Measurements from ENCODE around the gene PLCB1. TPM values are rescaled to one million over a fixed set of nuclear protein-coding genes. Genes with fewer than 3 reads are reported as not detected.
A peak's percentile ranks its signal among the peaks of the same experiment; 100 is the strongest.

Gene PLCB1
- total RNA-seq, 1 donor: 13.4 TPM

GRCh38 chr20:8301655-8302054 lies 169.6 kb downstream of the PLCB1 start:
- Histone ChIP-seq H3K36me3 (ENCODE audit: insufficient read depth, low read length) (no peaks in the 10 kb centered on the region), H3K27ac (ENCODE audit: low read depth, low read length) (no peak overlapping the region), H3K4me1 (ENCODE audit: insufficient read depth, low read length) (peaks cover 6% of the 10 kb centered on the region), H4K20me1 (ENCODE audit: insufficient read depth, low read length) (no peaks in the 10 kb centered on the region), H3K4me2 (ENCODE audit: insufficient read depth, low read length) (no peak overlapping the region), H2AFZ (ENCODE audit: low read length) (no peak overlapping the region), H3K27me3 (ENCODE audit: insufficient read depth, low read length) (no peaks in the 10 kb centered on the region), H3K4me3 (ENCODE audit: insufficient read depth, low read length) (no peak overlapping the region), H3K9me3 (ENCODE audit: low read depth, low read length) (no peaks in the 10 kb centered on the region), H3K79me2 (ENCODE audit: insufficient read depth, low read length) (no peaks in the 10 kb centered on the region)
- DNase-seq (ENCODE audit: insufficient read length, low spot score, missing footprints): no peak
- no peak for TF ChIP-seq CTCF (IDR thresholded peaks at IDR 0.05; ENCODE audit: extremely low read depth, low read depth, low read length)

DNA sequence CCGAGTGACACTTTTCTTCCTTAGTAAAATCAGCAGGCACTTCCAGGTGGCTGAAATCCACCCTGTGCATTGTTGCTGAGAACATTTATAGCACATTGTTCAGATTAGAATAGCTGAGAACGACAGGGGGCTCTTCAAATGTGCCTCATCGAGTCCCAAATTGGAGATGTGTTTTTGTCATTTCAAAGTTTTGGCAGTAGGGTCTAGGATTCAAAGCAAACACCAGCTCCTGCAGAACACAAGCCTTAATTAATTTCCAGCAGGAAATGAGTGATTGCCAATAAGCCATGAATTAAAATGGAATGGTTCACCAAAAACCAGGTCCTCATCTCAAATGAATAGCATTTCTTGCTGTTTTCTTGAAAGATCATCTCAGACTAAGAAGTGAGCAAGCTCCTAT lies 171.6 kb downstream of the PLCB1 start:
- peaks cover 6% of the 10 kb centered on the region for H3K4me1 ChIP-seq (ENCODE audit: insufficient read depth, low read length)
- no peak overlapping the region for H2AFZ ChIP-seq (ENCODE audit: low read length)
- H4K20me1 ChIP-seq (ENCODE audit: insufficient read depth, low read length): no peaks in the 10 kb centered on the region
- H3K36me3 ChIP-seq (ENCODE audit: insufficient read depth, low read length): no peaks in the 10 kb centered on the region
- no peak overlapping the region for H3K4me2 ChIP-seq (ENCODE audit: insufficient read depth, low read length)
- H3K79me2 ChIP-seq (ENCODE audit: insufficient read depth, low read length): no peaks in the 10 kb centered on the region
- H3K4me3 ChIP-seq (ENCODE audit: insufficient read depth, low read length): no peak overlapping the region
- no peak for DNase-seq (ENCODE audit: insufficient read length, low spot score, missing footprints)
- H3K27me3 ChIP-seq (ENCODE audit: insufficient read depth, low read length): no peaks in the 10 kb centered on the region
- no peaks in the 10 kb centered on the region for H3K9me3 ChIP-seq (ENCODE audit: low read depth, low read length)
- no peak for TF ChIP-seq CTCF (IDR thresholded peaks at IDR 0.05; ENCODE audit: extremely low read depth, low read depth, low read length)
- H3K27ac ChIP-seq (ENCODE audit: low read depth, low read length): no peak overlapping the region

GRCh38 chr20:8304124-8304816 lies 172.2 kb downstream of the PLCB1 start:
- H2AFZ ChIP-seq (ENCODE audit: low read length): no peak overlapping the region
- no peak overlapping the region for H3K27ac ChIP-seq (ENCODE audit: low read depth, low read length)
- no peak overlapping the region for H3K4me2 ChIP-seq (ENCODE audit: insufficient read depth, low read length)
- H3K9me3 ChIP-seq (ENCODE audit: low read depth, low read length): no peaks in the 10 kb centered on the region
- TF ChIP-seq CTCF (IDR thresholded peaks at IDR 0.05; ENCODE audit: extremely low read depth, low read depth, low read length): no peak
- H3K79me2 ChIP-seq (ENCODE audit: insufficient read depth, low read length): no peaks in the 10 kb centered on the region
- peaks cover 6% of the 10 kb centered on the region for H3K4me1 ChIP-seq (ENCODE audit: insufficient read depth, low read length)
- H3K27me3 ChIP-seq (ENCODE audit: insufficient read depth, low read length): no peaks in the 10 kb centered on the region
- no peaks in the 10 kb centered on the region for H4K20me1 ChIP-seq (ENCODE audit: insufficient read depth, low read length)
- no peaks in the 10 kb centered on the region for H3K36me3 ChIP-seq (ENCODE audit: insufficient read depth, low read length)
- DNase-seq (ENCODE audit: insufficient read length, low spot score, missing footprints): no peak
- no peak overlapping the region for H3K4me3 ChIP-seq (ENCODE audit: insufficient read depth, low read length)

GRCh38 chr20:8305449-8305978 lies 173.4 kb downstream of the PLCB1 start:
- Histone ChIP-seq H3K79me2 (ENCODE audit: insufficient read depth, low read length) (no peaks in the 10 kb centered on the region), H3K4me3 (ENCODE audit: insufficient read depth, low read length) (no peak overlapping the region), H3K4me2 (ENCODE audit: insufficient read depth, low read length) (no peak overlapping the region), H3K9me3 (ENCODE audit: low read depth, low read length) (no peaks in the 10 kb centered on the region), H4K20me1 (ENCODE audit: insufficient read depth, low read length) (no peaks in the 10 kb centered on the region), H3K27ac (ENCODE audit: low read depth, low read length) (no peak overlapping the region), H2AFZ (ENCODE audit: low read length) (no peak overlapping the region), H3K4me1 (ENCODE audit: insufficient read depth, low read length) (no peaks in the 10 kb centered on the region), H3K36me3 (ENCODE audit: insufficient read depth, low read length) (no peaks in the 10 kb centered on the region), H3K27me3 (ENCODE audit: insufficient read depth, low read length) (no peaks in the 10 kb centered on the region)
- DNase-seq (ENCODE audit: insufficient read length, low spot score, missing footprints): no peak
- peak; percentile 81 for TF ChIP-seq CTCF (IDR thresholded peaks at IDR 0.05; ENCODE audit: extremely low read depth, low read depth, low read length)
